ENCODE measurements around the gene NCBP3.
"Not testable (repeated sequence)": the region's sequence is repeated elsewhere in the genome, so short reads cannot be mapped to it uniquely, and the experiment has no call there.

NCBP3 gene

GRCh38 chr17:3884188-3884587 lies 38.1 kb upstream of the NCBP3 start:
- no peak for DNase-seq

GRCh38 chr17:3882276-3882675 lies 36.2 kb upstream of the NCBP3 start:
- DNase-seq = no peak

- no peak for DNase-seq
Measured at GRCh38 chr17:3880983-3881382, 34.9 kb upstream of the NCBP3 start.

- no peak for DNase-seq
Measured at GRCh38 chr17:3879591-3880417, 33.8 kb upstream of the NCBP3 start.

- DNase-seq = peak in 4 of 56 donors; percentile 9 to 26 (median 20)
Measured at GRCh38 chr17:3879186-3879585, 33.1 kb upstream of the NCBP3 start.

GRCh38 chr17:3877220-3877619 lies 31.2 kb upstream of the NCBP3 start:
- no peak for DNase-seq

- DNase-seq = no peak
Measured at GRCh38 chr17:3875317-3875716, 29.3 kb upstream of the NCBP3 start.

GRCh38 chr17:3873862-3874261 lies 27.8 kb upstream of the NCBP3 start:
- DNase-seq = no peak

GRCh38 chr17:3870871-3871306 lies 24.8 kb upstream of the NCBP3 start:
- no peak for DNase-seq

- DNase-seq = no peak
Measured at GRCh38 chr17:3867606-3868005, 21.6 kb upstream of the NCBP3 start.

- no peak for DNase-seq
Measured at GRCh38 chr17:3867106-3867505, 21.1 kb upstream of the NCBP3 start.

GRCh38 chr17:3866276-3866675 lies 20.2 kb upstream of the NCBP3 start:
- peak in 14 of 56 donors; percentile 13 to 45 (median 24) for DNase-seq

- DNase-seq = peak in 23 of 56 donors; percentile 13 to 75 (median 45)
Measured at GRCh38 chr17:3865176-3865575, 19.1 kb upstream of the NCBP3 start.

GRCh38 chr17:3864534-3864933 lies 18.5 kb upstream of the NCBP3 start:
- no peak for DNase-seq

GRCh38 chr17:3861761-3862681 lies 16.0 kb upstream of the NCBP3 start:
- no peak for DNase-seq

GRCh38 chr17:3860939-3861700 lies 15.1 kb upstream of the NCBP3 start:
- no peak for DNase-seq

GRCh38 chr17:3859940-3860339 lies 13.9 kb upstream of the NCBP3 start:
- no peak for DNase-seq

- no peak for DNase-seq
Measured at GRCh38 chr17:3857261-3858105, 11.4 kb upstream of the NCBP3 start.

GRCh38 chr17:3854204-3854603 lies 8.2 kb upstream of the NCBP3 start:
- not testable (repeated sequence) for DNase-seq

- no peak for DNase-seq
Measured at GRCh38 chr17:3852561-3852960, 6.5 kb upstream of the NCBP3 start.

Measured in amygdala (tissue), 56 donors.